ENCODE measurements around the gene DARS2. TPM values are rescaled to one million over a fixed set of nuclear protein-coding genes. Genes with fewer than 3 reads are reported as not detected.

The DARS2 gene
- total RNA-seq, 1 donor from 2014 or later: 33.2 TPM

GRCh38 chr1:173884701-173885100 lies 60.2 kb downstream of the DARS2 start:
- intact Hi-C loops (cut with micrococcal nuclease): no loop called here

DNA sequence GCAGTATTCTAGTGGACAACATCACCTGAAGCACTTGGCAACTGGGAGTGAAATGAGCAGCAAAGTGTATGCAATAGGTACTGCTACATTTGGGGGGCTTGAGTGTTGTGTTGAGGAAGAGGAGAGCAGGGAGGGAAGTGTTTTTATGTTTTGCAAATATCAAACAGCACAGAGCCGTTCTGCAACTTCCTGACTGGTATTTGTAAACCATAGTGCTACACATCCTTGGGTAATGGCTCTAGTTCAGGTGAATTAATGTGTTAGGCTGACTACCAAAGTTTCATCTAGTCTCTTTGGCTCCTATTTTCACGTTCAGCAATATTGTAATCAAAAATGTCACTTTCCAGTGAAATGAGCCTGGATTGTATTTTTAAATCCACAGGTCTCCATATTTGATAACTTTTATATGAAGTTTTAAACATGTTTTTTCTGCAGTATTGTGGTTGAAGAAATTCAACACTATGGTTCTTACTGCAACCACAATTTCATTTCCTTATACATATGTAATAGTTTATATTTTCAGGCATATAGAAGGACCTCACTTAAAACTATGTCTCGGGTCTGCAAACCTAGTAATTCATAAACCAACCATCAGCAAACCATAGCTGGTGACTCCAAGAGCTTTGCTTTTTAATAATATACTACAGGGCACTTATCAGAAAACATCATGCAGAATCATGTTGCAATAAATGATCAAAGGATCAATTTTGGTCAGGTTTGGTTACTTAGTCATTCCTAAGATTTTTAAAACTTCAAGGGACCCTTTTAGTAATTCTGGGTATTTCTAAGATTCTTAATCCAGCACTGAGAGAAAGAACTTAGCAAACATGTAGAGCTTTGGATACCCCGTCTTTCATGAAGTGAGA lies 62.5 kb downstream of the DARS2 start:
- intact Hi-C loops (cut with micrococcal nuclease): no loop called here

DNA sequence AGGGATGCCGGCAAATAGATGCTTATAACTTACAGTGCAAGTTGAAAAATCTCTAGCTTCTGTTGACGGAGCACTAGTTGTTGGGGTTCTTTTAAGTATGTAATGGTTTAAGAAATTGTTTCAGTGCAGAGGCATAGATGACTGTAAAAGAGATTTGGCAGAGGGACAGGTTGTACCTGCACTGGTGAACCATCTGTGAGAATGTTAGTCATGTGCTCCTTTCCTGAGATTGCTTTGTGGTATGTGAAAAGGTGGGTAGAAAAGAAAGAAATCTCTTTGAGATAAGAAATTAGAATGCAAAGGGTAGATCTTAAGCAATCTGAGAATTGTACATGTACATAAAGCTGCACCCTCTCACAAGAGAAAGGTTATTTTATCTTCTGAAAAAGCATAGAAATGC lies 63.2 kb downstream of the DARS2 start:
- intact Hi-C loops (cut with micrococcal nuclease): no loop called here

GRCh38 chr1:173888749-173889148 lies 64.3 kb downstream of the DARS2 start:
- intact Hi-C loops (cut with micrococcal nuclease): no loop called here

- intact Hi-C loops (cut with micrococcal nuclease): no loop called here
Observed at GRCh38 chr1:173889885-173890284, 65.4 kb downstream of the DARS2 start.

- intact Hi-C loops (cut with micrococcal nuclease): no loop called here
Observed at GRCh38 chr1:173893611-173894010, 69.1 kb downstream of the DARS2 start.

DNA sequence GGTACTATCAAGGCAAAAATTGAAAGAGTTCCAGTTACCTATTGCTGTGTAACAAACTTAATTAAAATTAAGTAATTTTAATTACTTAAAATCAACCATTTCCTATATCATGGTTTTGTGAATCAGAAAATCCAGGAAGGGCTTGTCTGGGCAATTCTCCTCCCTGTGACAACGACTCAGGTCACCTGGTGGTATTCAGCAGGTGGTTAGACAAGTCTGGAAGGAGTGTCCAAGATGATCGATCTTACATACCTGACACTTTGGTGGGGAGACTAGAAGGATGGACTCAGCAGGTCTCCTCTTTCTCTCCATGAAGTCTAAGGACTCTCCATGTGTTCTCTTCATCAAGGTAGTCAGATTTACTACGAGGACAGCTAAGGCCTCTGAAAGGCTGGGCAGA lies 69.7 kb downstream of the DARS2 start:
- intact Hi-C loops (cut with micrococcal nuclease): no loop called here

- intact Hi-C loops (cut with micrococcal nuclease): no loop called here
Observed at GRCh38 chr1:173900427-173900826, 76.0 kb downstream of the DARS2 start.

DNA sequence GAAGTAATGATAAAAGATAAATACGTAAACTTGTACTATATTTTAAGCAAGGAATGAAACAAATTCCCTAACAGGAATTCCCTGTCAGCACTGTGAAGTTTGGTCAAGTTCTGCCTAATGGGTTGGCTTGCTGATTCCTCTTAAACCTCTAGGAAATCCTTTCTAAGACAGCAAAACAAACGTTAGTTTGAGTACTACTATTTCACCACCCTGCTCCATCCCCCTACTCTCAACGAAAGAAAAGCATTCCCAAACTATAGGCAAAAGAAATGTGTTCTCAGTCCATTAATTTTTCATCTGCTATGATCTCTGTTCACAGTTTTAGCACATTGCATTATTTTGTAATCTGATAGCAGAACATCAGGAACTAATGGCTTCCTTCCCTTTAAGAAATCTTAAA lies 76.5 kb downstream of the DARS2 start:
- intact Hi-C loops (cut with micrococcal nuclease): no loop called here

GRCh38 chr1:173903827-173904531 lies 79.5 kb downstream of the DARS2 start:
- intact Hi-C loops (cut with micrococcal nuclease): no loop called here

Other genes starting within 250 kb of the DARS2 start
- not detected in 2 replicates for gene SLC9C2, start 221.6 kb upstream of the DARS2 start, total RNA-seq
- gene TEX50, start 189.3 kb upstream of the DARS2 start, total RNA-seq: not detected in 2 replicates
- 0.11 TPM in 1 of 2 replicates, not detected in the other for gene ANKRD45, start 154.8 kb upstream of the DARS2 start, total RNA-seq
- gene KLHL20, start 109.7 kb upstream of the DARS2 start, total RNA-seq: 21.4 and 21.5 TPM in 2 replicates
- gene CENPL, start 210 bp downstream of the DARS2 start, total RNA-seq: 34.0 and 37.8 TPM in 2 replicates
- 361 and 397 TPM in 2 replicates for gene GAS5, start 43.3 kb downstream of the DARS2 start, total RNA-seq
- 9.2 and 10.1 TPM in 2 replicates for gene ZBTB37, start 43.7 kb downstream of the DARS2 start, total RNA-seq
- 0.18 and 0.43 TPM in 2 replicates for gene SERPINC1, start 92.7 kb downstream of the DARS2 start, total RNA-seq
- gene RC3H1, start 197.7 kb downstream of the DARS2 start, total RNA-seq: 32.1 and 32.2 TPM in 2 replicates